Smooth muscle cell (in vitro differentiated cells): ENCODE results near the gene GABBR2. TPM values are rescaled to one million over a fixed set of nuclear protein-coding genes. Genes with fewer than 3 reads are reported as not detected.

ENCODE experiments used
- DNase-seq: peaks from one replicate; lab custom pipeline; 2025; ENCODE audit not compliant: unreplicated experiment; lab: John Stamatoyannopoulos, UW
- H2AFZ ChIP-seq: fragments of 200-600 bp; sonication (generic); 2 replicates; pipeline ENCODE4 v1.6.0; 2016; ENCODE audit warnings: antibody characterized with exemption, low read depth, mild to moderate bottlenecking
- H3F3A ChIP-seq: fragments of 200-600 bp; sonication (generic); 2 replicates; pipeline ENCODE4 v1.6.0; 2017; ENCODE audit warnings: antibody characterized with exemption, low read depth
- H3K27ac ChIP-seq: fragments of 200-600 bp; sonication (generic); 2 replicates; pipeline ENCODE4 v1.5.1; 2016; ENCODE audit warnings: low read depth, mild to moderate bottlenecking
- H3K27me3 ChIP-seq: fragments of 200-600 bp; sonication (generic); 2 replicates; pipeline ENCODE4 v1.6.1; 2016; ENCODE audit warnings: low read depth, mild to moderate bottlenecking
- H3K36me3 ChIP-seq: fragments of 200-600 bp; sonication (generic); 2 replicates; pipeline ENCODE4 v1.5.1; 2016; ENCODE audit warnings: low read depth
- H3K4me1 ChIP-seq: fragments of 200-600 bp; sonication (generic); 2 replicates; pipeline ENCODE4 v1.5.1; 2016; ENCODE audit warnings: low read depth
- H3K4me2 ChIP-seq: fragments of 200-600 bp; sonication (generic); 2 replicates; pipeline ENCODE4 v1.6.0; 2016; ENCODE audit warnings: mild to moderate bottlenecking
- H3K4me3 ChIP-seq: fragments of 200-600 bp; sonication (generic); 2 replicates; pipeline ENCODE4 v1.5.1; 2016; ENCODE audit warnings: mild to moderate bottlenecking
- H3K79me2 ChIP-seq: fragments of 200-600 bp; sonication (generic); 2 replicates; pipeline ENCODE4 v1.6.0; 2016; ENCODE audit warnings: low read depth, mild to moderate bottlenecking
- H3K9ac ChIP-seq: fragments of 200-600 bp; sonication (generic); 2 replicates; pipeline ENCODE4 v1.6.0; 2016; ENCODE audit warnings: low read depth
- H3K9me3 ChIP-seq: fragments of 200-600 bp; sonication (generic); replicated peaks from 2 replicates; pipeline ENCODE4 v1.5.1; 2016; ENCODE audit warnings: low read depth
- H4K20me1 ChIP-seq: fragments of 200-600 bp; sonication (generic); 2 replicates; pipeline ENCODE4 v1.6.0; 2016; ENCODE audit warnings: low read depth
- CTCF ChIP-seq: fragments of 200-600 bp; sonication (generic); IDR thresholded peaks from 2 replicates; pipeline ENCODE4 v1.5.1; 2017; ENCODE audit warnings: borderline replicate concordance, mild to moderate bottlenecking, antibody characterized with exemption; ENCODE audit not compliant: insufficient read depth, poor library complexity, severe bottlenecking
- WGBS: methylation state at CpG from one replicate; pipeline ENCODE4 v1.1.7; 2016; ENCODE audit warnings: low lambda C conversion rate; 5-methylcytosine and 5-hydroxymethylcytosine counted together
- polyA plus RNA-seq: library from polyadenylated mRNA; unstranded; fragments of >200 nt; fragmentation: Nextera tagmentation; extraction: Ambion mirVana; gene quantifications from 2 replicates; pipeline ENCODE4 v1.2.1, GENCODE V29; 2016
- total RNA-seq: library from RNA; depleted of rRNA; stranded (reverse); fragments of >200 nt; gene quantifications from 2 replicates; pipeline ENCODE4 v1.2.3, GENCODE V29; 2014

The GABBR2 gene
- total and polyA plus RNA-seq, 2 experiments from 2014 or later: 0.25 TPM; not detected in 1

- WGBS: 74% methylated on average over 4 of the region's 4 CpGs
Observed at GRCh38 chr9:98533866-98534265, 174.9 kb downstream of the GABBR2 start.

GRCh38 chr9:98533132-98533531, 175.6 kb downstream of the GABBR2 start:
- Histone ChIP-seq H4K20me1 (no peaks in the 10 kb centered on the region), H3K27ac (no peak overlapping the region), H3K36me3 (no peaks in the 10 kb centered on the region), H3K4me2 (no peak overlapping the region), H3K9me3 (no peaks in the 10 kb centered on the region), H3K79me2 (no peaks in the 10 kb centered on the region), H3F3A (no peaks in the 10 kb centered on the region), H3K4me3 (no peak overlapping the region), H2AFZ (no peak overlapping the region), H3K27me3 (peaks cover 18% of the 10 kb centered on the region), H3K4me1 (no peaks in the 10 kb centered on the region), H3K9ac (no peak overlapping the region)
- no peak for DNase-seq
- WGBS: 62% methylated on average over 4 of the region's 4 CpGs
- TF ChIP-seq CTCF: no peak

More at GRCh38 chr9:98533866-98534265, 174.9 kb downstream of the GABBR2 start:
- no peak for DNase-seq
- Histone ChIP-seq H3K9ac (no peak overlapping the region), H3K36me3 (no peaks in the 10 kb centered on the region), H3K4me2 (no peak overlapping the region), H3K27me3 (peaks cover 18% of the 10 kb centered on the region), H3K4me1 (no peaks in the 10 kb centered on the region), H4K20me1 (no peaks in the 10 kb centered on the region), H2AFZ (no peak overlapping the region), H3K9me3 (no peaks in the 10 kb centered on the region), H3F3A (no peaks in the 10 kb centered on the region), H3K27ac (no peak overlapping the region), H3K79me2 (no peaks in the 10 kb centered on the region), H3K4me3 (no peak overlapping the region)
- TF ChIP-seq CTCF: no peak

GRCh38 chr9:98532574-98532973, 176.2 kb downstream of the GABBR2 start:
- DNase-seq: no peak
- Histone ChIP-seq H4K20me1 (no peaks in the 10 kb centered on the region), H3K36me3 (no peaks in the 10 kb centered on the region), H3K27ac (no peak overlapping the region), H3K4me1 (no peaks in the 10 kb centered on the region), H3K9me3 (no peaks in the 10 kb centered on the region), H3K79me2 (no peaks in the 10 kb centered on the region), H2AFZ (no peak overlapping the region), H3K9ac (no peak overlapping the region), H3F3A (no peaks in the 10 kb centered on the region), H3K4me3 (no peak overlapping the region), H3K4me2 (no peak overlapping the region), H3K27me3 (peaks cover 18% of the 10 kb centered on the region)
- TF ChIP-seq CTCF: no peak
- WGBS: 91% methylated on average over 3 of the region's 3 CpGs

GRCh38 chr9:98532147-98532546, 176.6 kb downstream of the GABBR2 start:
- Histone ChIP-seq H3F3A (no peaks in the 10 kb centered on the region), H3K79me2 (no peaks in the 10 kb centered on the region), H3K9ac (no peak overlapping the region), H3K36me3 (no peaks in the 10 kb centered on the region), H3K9me3 (no peaks in the 10 kb centered on the region), H3K4me3 (no peak overlapping the region), H3K4me1 (no peaks in the 10 kb centered on the region), H3K4me2 (no peak overlapping the region), H3K27ac (no peak overlapping the region), H4K20me1 (no peaks in the 10 kb centered on the region), H3K27me3 (peaks cover 18% of the 10 kb centered on the region), H2AFZ (no peak overlapping the region)
- TF ChIP-seq CTCF: no peak
- WGBS: 93% methylated on average over 4 of the region's 4 CpGs
- no peak for DNase-seq
